Peyer's patch (tissue), 4 donors: ENCODE data around the gene AMER3. TPM values are rescaled to one million over a fixed set of nuclear protein-coding genes. Genes with fewer than 3 reads are reported as not detected.
A peak's percentile ranks its signal among the peaks of the same experiment; 100 is the strongest.

ENCODE experiments used
- DNase-seq, 3 donors: peaks; one replicate each; pipeline ENCODE4 v3.0.0-alpha.2; 2017 to 2019
- H3K27ac ChIP-seq, 4 donors: fragments of 200-600 bp; sonication (generic); one replicate each; pipeline ENCODE4 v1.5.1; 2016 to 2019
- H3K27me3 ChIP-seq, 2 donors: fragments of 200-600 bp; sonication (generic); one replicate each; pipeline ENCODE4 v1.5.1; 2019
- H3K36me3 ChIP-seq, 3 donors: fragments of 200-600 bp; sonication (generic); one replicate each; pipeline ENCODE4 v1.5.1; 2016 to 2019
- H3K4me1 ChIP-seq, 4 donors: fragments of 200-600 bp; sonication (generic); one replicate each; pipeline ENCODE4 v1.5.1; 2016 to 2019
- H3K4me3 ChIP-seq, 4 donors: fragments of 200-600 bp; sonication (generic); 1 replicate in 3 of 4; 2 replicates in 1 of 4; pipeline ENCODE4 v1.5.1; 2016 to 2019; ENCODE audit warnings: mild to moderate bottlenecking in 1 of 4
- H3K9me3 ChIP-seq, 4 donors: fragments of 200-600 bp; sonication (generic); one replicate each; pipeline ENCODE4 v1.5.1; 2016 to 2019; ENCODE audit warnings: mild to moderate bottlenecking in 1 of 4
- CTCF ChIP-seq, 6 experiments: fragments of 450-650 bp in 4 of 6; fragments of 200-600 bp in 2 of 6; sonication (generic) in 1 of 6; IDR thresholded peaks; one replicate each; pipeline ENCODE4 v1.5.1; 2017 to 2019; ENCODE audit warnings: antibody characterized with exemption in 6 of 6, mild to moderate bottlenecking in 3 of 6, moderate library complexity in 1 of 6
- POLR2A ChIP-seq, 2 donors: fragments of 450-650 bp; IDR thresholded peaks; one replicate each; pipeline ENCODE4 v1.5.1; 2017; ENCODE audit warnings: antibody characterized with exemption in 2 of 2, mild to moderate bottlenecking in 2 of 2, moderate library complexity in 2 of 2
- total RNA-seq, 4 donors: library from RNA; depleted of rRNA; stranded (reverse); fragments of >200 nt; gene quantifications; one replicate each; pipeline ENCODE4 v1.1.0, GENCODE V29; 2016

Gene AMER3
- total RNA-seq, 4 donors from 2014 or later = 0.13 to 1.1 (median 0.70) TPM; not detected in 1

GRCh38 chr2:130743278-130743677 is 12.1 kb upstream of the AMER3 start:
- Histone ChIP-seq H3K27me3 (no peaks in the 10 kb centered on the region), H3K27ac (no peak overlapping the region), H3K4me1 (no peaks in the 10 kb centered on the region), H3K4me3 (no peak overlapping the region), H3K9me3 (no peaks in the 10 kb centered on the region), H3K36me3 (no peaks in the 10 kb centered on the region)
- DNase-seq = no peak
- TF ChIP-seq POLR2A (IDR thresholded peaks at IDR 0.05) (no peak), CTCF (IDR thresholded peaks at IDR 0.05) (no peak)

- Histone ChIP-seq H3K27ac (no peak overlapping the region), H3K27me3 (no peaks in the 10 kb centered on the region), H3K4me3 (no peak overlapping the region), H3K36me3 (no peaks in the 10 kb centered on the region), H3K9me3 (no peaks in the 10 kb centered on the region), H3K4me1 (no peaks in the 10 kb centered on the region)
- TF ChIP-seq CTCF (IDR thresholded peaks at IDR 0.05) (no peak), POLR2A (IDR thresholded peaks at IDR 0.05) (no peak)
- peak in 2 of 3 donors; percentile 62 to 69 for DNase-seq
These were observed 10.8 kb upstream of the AMER3 start for GRCh38 chr2:130744287-130745117.

GRCh38 chr2:130749078-130749477 is 6.3 kb upstream of the AMER3 start:
- Histone ChIP-seq H3K27ac (no peak overlapping the region), H3K36me3 (no peaks in the 10 kb centered on the region), H3K4me3 (no peak overlapping the region), H3K4me1 (no peaks in the 10 kb centered on the region), H3K9me3 (no peaks in the 10 kb centered on the region), H3K27me3 (no peaks in the 10 kb centered on the region)
- TF ChIP-seq POLR2A (IDR thresholded peaks at IDR 0.05) (no peak), CTCF (IDR thresholded peaks at IDR 0.05) (no peak)
- no peak for DNase-seq

- TF ChIP-seq POLR2A (IDR thresholded peaks at IDR 0.05) (no peak), CTCF (IDR thresholded peaks at IDR 0.05) (no peak)
- H3K4me3 ChIP-seq = no peak overlapping the region
- no peak overlapping the region for H3K27ac ChIP-seq
- no peaks in the 10 kb centered on the region for H3K36me3 ChIP-seq
- H3K4me1 ChIP-seq = no peaks in the 10 kb centered on the region
- no peaks in the 10 kb centered on the region for H3K27me3 ChIP-seq
- no peaks in the 10 kb centered on the region for H3K9me3 ChIP-seq
- no peak for DNase-seq
These were observed 5.7 kb upstream of the AMER3 start for GRCh38 chr2:130749641-130750040.

- Histone ChIP-seq H3K36me3 (no peaks in the 10 kb centered on the region), H3K27me3 (peaks cover 0 to 16% of the 10 kb centered on the region in 2 donors), H3K4me3 (no peak overlapping the region), H3K9me3 (no peaks in the 10 kb centered on the region), H3K27ac (no peak overlapping the region), H3K4me1 (no peaks in the 10 kb centered on the region)
- TF ChIP-seq POLR2A (IDR thresholded peaks at IDR 0.05) = no peak
- no peak for TF ChIP-seq CTCF (IDR thresholded peaks at IDR 0.05)
- DNase-seq = no peak
These were observed 529 bp upstream of the AMER3 start for GRCh38 chr2:130754811-130755210.
